Measurements from ENCODE around the gene C6orf47.

Gene C6orf47

DNA sequence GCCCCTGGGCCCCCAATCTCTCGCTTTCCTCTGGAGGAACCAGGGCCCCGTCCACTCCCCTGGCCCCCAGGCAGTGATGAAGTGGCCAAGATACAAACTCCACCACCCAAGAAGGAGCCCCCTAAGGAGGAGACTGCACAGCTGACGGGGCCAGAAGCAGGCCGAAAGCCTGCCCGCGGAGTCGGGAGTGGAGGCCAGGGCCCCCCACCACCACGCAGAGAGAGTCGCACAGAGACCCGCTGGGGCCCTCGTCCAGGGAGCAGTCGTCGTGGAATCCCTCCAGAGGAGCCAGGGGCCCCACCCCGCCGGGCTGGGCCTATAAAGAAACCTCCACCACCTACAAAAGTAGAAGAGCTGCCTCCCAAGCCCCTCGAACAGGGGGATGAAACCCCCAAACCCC, 29.4 kb downstream of the C6orf47 start:
- TF ChIP-seq ARNTL (CRISPR knock-in tag; IDR thresholded peaks at IDR 0.05; ENCODE audit: borderline replicate concordance, low read depth) (no peak), SNAI2 (CRISPR knock-in tag; IDR thresholded peaks at IDR 0.05) (no peak)
- ATAC-seq, result no peak

- TF ChIP-seq GLIS3 (CRISPR knock-in tag; IDR thresholded peaks at IDR 0.05) (no peak), ZNF70 (CRISPR knock-in tag; IDR thresholded peaks at IDR 0.05) (no peak), ZFP3 (CRISPR knock-in tag; IDR thresholded peaks at IDR 0.05) (no peak), SNAI2 (CRISPR knock-in tag; IDR thresholded peaks at IDR 0.05) (no peak), BACH2 (CRISPR knock-in tag; IDR thresholded peaks at IDR 0.05; ENCODE audit: borderline replicate concordance) (no peak), ISL1 (CRISPR knock-in tag; IDR thresholded peaks at IDR 0.05) (no peak), ESRRG (CRISPR knock-in tag; IDR thresholded peaks at IDR 0.05) (no peak), TCF4 (CRISPR knock-in tag; IDR thresholded peaks at IDR 0.05; ENCODE audit: borderline replicate concordance) (no peak), OSR1 (CRISPR knock-in tag; IDR thresholded peaks at IDR 0.05) (no peak), PPARA (CRISPR knock-in tag; IDR thresholded peaks at IDR 0.05; ENCODE audit: borderline replicate concordance) (no peak), ZNF8 (CRISPR knock-in tag; IDR thresholded peaks at IDR 0.05) (no peak), ZC3H10 (CRISPR knock-in tag; IDR thresholded peaks at IDR 0.05) (no peak), CSDC2 (CRISPR knock-in tag; IDR thresholded peaks at IDR 0.05) (no peak), TOX (CRISPR knock-in tag; IDR thresholded peaks at IDR 0.05; ENCODE audit: borderline replicate concordance) (no peak), ZNF565 (CRISPR knock-in tag; conservative IDR thresholded peaks at IDR 0.05; ENCODE audit: low read depth) (no peak), RARB (CRISPR knock-in tag; IDR thresholded peaks at IDR 0.05) (no peak)
- TF ChIP-seq, protein P1, sequence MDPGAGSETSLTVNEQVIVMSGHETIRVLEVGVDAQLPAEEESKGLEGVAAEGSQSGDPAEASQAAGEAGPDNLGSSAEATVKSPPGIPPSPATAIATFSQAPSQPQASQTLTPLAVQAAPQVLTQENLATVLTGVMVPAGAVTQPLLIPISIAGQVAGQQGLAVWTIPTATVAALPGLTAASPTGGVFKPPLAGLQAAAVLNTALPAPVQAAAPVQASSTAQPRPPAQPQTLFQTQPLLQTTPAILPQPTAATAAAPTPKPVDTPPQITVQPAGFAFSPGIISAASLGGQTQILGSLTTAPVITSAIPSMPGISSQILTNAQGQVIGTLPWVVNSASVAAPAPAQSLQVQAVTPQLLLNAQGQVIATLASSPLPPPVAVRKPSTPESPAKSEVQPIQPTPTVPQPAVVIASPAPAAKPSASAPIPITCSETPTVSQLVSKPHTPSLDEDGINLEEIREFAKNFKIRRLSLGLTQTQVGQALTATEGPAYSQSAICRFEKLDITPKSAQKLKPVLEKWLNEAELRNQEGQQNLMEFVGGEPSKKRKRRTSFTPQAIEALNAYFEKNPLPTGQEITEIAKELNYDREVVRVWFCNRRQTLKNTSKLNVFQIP (CRISPR knock-in tag; IDR thresholded peaks at IDR 0.05; ENCODE audit: borderline replicate concordance, low read depth), result no peak
- TF ChIP-seq, protein P2, sequence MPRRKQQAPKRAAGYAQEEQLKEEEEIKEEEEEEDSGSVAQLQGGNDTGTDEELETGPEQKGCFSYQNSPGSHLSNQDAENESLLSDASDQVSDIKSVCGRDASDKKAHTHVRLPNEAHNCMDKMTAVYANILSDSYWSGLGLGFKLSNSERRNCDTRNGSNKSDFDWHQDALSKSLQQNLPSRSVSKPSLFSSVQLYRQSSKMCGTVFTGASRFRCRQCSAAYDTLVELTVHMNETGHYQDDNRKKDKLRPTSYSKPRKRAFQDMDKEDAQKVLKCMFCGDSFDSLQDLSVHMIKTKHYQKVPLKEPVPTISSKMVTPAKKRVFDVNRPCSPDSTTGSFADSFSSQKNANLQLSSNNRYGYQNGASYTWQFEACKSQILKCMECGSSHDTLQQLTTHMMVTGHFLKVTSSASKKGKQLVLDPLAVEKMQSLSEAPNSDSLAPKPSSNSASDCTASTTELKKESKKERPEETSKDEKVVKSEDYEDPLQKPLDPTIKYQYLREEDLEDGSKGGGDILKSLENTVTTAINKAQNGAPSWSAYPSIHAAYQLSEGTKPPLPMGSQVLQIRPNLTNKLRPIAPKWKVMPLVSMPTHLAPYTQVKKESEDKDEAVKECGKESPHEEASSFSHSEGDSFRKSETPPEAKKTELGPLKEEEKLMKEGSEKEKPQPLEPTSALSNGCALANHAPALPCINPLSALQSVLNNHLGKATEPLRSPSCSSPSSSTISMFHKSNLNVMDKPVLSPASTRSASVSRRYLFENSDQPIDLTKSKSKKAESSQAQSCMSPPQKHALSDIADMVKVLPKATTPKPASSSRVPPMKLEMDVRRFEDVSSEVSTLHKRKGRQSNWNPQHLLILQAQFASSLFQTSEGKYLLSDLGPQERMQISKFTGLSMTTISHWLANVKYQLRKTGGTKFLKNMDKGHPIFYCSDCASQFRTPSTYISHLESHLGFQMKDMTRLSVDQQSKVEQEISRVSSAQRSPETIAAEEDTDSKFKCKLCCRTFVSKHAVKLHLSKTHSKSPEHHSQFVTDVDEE (CRISPR knock-in tag; IDR thresholded peaks at IDR 0.05), result no peak
- TF ChIP-seq, protein P3, sequence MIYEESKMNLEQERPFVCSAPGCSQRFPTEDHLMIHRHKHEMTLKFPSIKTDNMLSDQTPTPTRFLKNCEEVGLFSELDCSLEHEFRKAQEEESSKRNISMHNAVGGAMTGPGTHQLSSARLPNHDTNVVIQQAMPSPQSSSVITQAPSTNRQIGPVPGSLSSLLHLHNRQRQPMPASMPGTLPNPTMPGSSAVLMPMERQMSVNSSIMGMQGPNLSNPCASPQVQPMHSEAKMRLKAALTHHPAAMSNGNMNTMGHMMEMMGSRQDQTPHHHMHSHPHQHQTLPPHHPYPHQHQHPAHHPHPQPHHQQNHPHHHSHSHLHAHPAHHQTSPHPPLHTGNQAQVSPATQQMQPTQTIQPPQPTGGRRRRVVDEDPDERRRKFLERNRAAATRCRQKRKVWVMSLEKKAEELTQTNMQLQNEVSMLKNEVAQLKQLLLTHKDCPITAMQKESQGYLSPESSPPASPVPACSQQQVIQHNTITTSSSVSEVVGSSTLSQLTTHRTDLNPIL (CRISPR knock-in tag; IDR thresholded peaks at IDR 0.05; ENCODE audit: low read depth), result no peak
- no peak for ATAC-seq
These were observed 30.2 kb downstream of the C6orf47 start for GRCh38 chr6:31630177-31630934.

DNA sequence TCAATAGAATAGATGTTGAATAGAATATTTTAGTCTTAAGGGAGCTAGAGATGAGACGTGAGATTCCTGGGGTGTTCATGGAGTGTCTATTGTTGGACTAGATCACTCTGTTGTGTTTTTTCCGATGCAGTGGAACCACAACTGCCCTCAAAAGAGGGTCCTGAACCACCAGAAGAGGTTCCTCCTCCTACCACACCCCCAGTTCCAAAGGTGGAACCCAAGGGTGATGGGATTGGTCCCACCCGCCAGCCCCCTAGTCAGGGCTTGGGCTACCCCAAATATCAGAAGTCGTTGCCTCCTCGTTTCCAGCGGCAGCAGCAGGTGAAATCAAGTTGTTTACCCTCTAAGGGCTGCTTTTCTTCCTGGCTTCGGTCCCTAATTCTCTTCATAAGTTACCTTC, 31.6 kb downstream of the C6orf47 start:
- ATAC-seq, result no peak
- TF ChIP-seq ESRRG (CRISPR knock-in tag; IDR thresholded peaks at IDR 0.05) (no peak), TCF4 (CRISPR knock-in tag; IDR thresholded peaks at IDR 0.05; ENCODE audit: borderline replicate concordance) (no peak), SNAI2 (CRISPR knock-in tag; IDR thresholded peaks at IDR 0.05) (no peak), CSRNP3 (CRISPR knock-in tag; IDR thresholded peaks at IDR 0.05) (no peak), ZNF565 (CRISPR knock-in tag; conservative IDR thresholded peaks at IDR 0.05; ENCODE audit: low read depth) (no peak)
- TF ChIP-seq, protein P1 (CRISPR knock-in tag; IDR thresholded peaks at IDR 0.05; ENCODE audit: borderline replicate concordance, low read depth), result no peak

All from SK-N-SH treated with all-trans-retinoic acid at 6 μM for 48 hours (cell line).